IPS-20b (cell line): Measurements from ENCODE around the gene CD151.

Experiments
- H3K27ac ChIP-seq: one replicate; pipeline ENCODE4 v1.5.1; 2013; ENCODE audit warnings: low read length
- H3K27me3 ChIP-seq: 2 replicates; pipeline ENCODE4 v1.6.1; 2013; ENCODE audit warnings: mild to moderate bottlenecking, low read length, inconsistent platforms; ENCODE audit not compliant: insufficient read depth
- H3K36me3 ChIP-seq: 2 replicates; pipeline ENCODE4 v1.6.1; 2013; ENCODE audit warnings: low read depth, mild to moderate bottlenecking, inconsistent platforms, low read length, moderate library complexity; ENCODE audit not compliant: insufficient read depth
- H3K4me1 ChIP-seq: 2 replicates; pipeline ENCODE4 v1.6.1; 2013; ENCODE audit warnings: mild to moderate bottlenecking, control low read depth, inconsistent platforms, low read length, moderate library complexity; ENCODE audit not compliant: insufficient read depth
- H3K4me3 ChIP-seq: 2 replicates; pipeline ENCODE4 v1.5.1; 2013; ENCODE audit warnings: mild to moderate bottlenecking, low read length, inconsistent platforms
- H3K9ac ChIP-seq: 2 replicates; pipeline ENCODE4 v1.6.1; 2013; ENCODE audit warnings: low read depth, mild to moderate bottlenecking, inconsistent platforms, low read length, moderate library complexity
- H3K9me3 ChIP-seq: 2 replicates; pipeline ENCODE4 v1.6.1; 2013; ENCODE audit warnings: mild to moderate bottlenecking, low read depth, low read length, inconsistent platforms; ENCODE audit not compliant: insufficient read depth

The CD151 gene

DNA sequence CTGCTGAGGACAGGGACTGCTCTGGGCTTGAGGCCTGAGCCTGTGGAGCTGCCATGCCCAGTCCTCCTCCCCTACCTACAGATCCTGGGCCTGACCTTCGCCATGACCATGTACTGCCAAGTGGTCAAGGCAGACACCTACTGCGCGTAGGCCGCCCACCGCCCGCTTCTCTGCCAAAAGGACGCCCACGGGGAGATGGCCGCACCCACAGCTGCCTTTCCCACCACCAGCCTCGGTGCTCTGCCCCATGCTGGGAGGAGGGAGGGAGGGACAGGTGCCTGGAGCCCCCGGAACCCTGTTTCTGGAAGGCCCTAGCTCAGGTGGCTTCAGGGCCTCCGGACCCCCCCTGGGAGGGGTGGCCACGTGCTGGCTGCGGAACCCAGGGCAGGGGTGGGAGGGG, 33.7 kb downstream of the CD151 start:
- Histone ChIP-seq H3K9ac (no peak overlapping the region), H3K36me3 (peaks cover 13% of the 10 kb centered on the region; the same call in 1 of the 2 replicates), H3K27me3 (no peaks in the 10 kb centered on the region), H3K4me1 (peaks cover 8% of the 10 kb centered on the region; the same call in 1 of the 2 replicates), H3K9me3 (no peaks in the 10 kb centered on the region), H3K27ac (no peak overlapping the region), H3K4me3 (no peak overlapping the region)

DNA sequence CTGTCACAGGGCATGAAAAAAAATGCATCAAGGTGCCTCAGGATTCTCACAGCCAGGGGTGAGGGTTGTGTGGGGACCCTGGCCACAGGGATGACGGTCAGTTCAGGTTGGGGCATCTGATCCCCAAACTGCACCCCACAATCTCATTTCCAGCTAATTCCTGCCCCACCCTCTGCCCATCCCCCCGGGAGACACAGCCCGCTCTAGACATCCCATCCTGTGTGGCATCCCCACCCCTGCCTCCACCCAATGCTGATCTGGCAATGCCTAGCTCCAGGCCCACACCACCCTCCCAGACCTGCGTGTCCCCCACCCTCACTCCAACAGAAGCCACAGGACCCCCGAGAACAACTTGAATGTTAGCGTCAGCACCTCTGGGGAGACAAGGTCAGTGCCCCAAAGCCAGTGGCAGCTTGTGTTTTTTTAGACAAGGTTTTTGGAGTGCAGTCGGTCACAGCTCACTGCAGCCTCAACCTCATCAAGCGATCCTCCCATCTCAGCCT, 35.2 kb downstream of the CD151 start:
- Histone ChIP-seq H3K9me3 (no peaks in the 10 kb centered on the region), H3K36me3 (peaks cover 13% of the 10 kb centered on the region; the same call in 1 of the 2 replicates), H3K9ac (no peak overlapping the region), H3K4me1 (peaks cover 8% of the 10 kb centered on the region; the same call in 1 of the 2 replicates), H3K27me3 (no peaks in the 10 kb centered on the region; the same call in 1 of the 2 replicates), H3K27ac (no peak overlapping the region), H3K4me3 (no peak overlapping the region)

DNA sequence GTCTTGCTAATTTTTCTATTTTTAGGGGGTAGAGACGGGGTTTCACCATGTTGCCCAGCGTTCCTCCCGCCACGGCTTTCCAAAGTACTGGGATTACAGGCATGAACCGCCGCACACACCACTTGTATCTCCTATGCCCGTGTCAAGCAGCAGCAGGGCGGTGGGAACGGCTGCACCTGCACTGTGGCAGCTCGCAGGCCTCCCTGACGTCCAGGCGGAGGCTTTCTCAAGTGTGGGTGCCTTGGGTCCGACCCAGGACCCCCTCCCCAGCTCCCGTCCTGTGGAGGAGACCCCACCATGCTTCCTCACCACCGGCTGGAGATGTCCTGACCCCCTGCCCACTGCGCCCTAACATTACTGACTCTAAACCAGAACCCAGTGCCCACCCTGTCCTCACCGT, 35.6 kb downstream of the CD151 start:
- H3K9me3 ChIP-seq: no peaks in the 10 kb centered on the region
- peaks cover 5% of the 10 kb centered on the region; the same call in 1 of the 2 replicates for H3K4me1 ChIP-seq
- H3K27me3 ChIP-seq: no peaks in the 10 kb centered on the region; the same call in 1 of the 2 replicates
- no peak overlapping the region for H3K9ac ChIP-seq
- no peak overlapping the region for H3K27ac ChIP-seq
- no peak overlapping the region for H3K4me3 ChIP-seq
- peaks cover 13% of the 10 kb centered on the region; the same call in 1 of the 2 replicates for H3K36me3 ChIP-seq

DNA sequence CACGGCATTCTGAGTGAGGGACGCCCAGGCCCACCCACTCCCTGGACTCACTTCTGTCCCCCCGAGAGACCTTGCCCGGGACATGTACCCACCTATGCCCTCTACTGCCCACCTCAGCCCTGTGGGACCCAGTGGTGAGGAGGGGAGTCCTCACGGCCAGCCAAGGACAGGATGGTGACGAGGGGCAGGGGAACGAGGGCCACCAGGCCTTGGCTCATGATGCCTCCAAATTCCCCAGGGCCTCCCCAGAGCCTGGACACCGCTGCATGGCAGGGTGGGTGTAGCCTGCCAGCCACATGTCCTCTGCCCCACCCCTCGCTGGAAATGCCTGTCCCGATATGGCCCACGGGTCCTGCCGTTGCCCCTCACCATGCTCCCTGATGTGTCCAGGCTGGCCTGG, 36.0 kb downstream of the CD151 start:
- H3K36me3 ChIP-seq: peaks cover 13% of the 10 kb centered on the region; the same call in 1 of the 2 replicates
- H3K9ac ChIP-seq: no peak overlapping the region
- H3K9me3 ChIP-seq: no peaks in the 10 kb centered on the region
- H3K4me3 ChIP-seq: no peak overlapping the region
- peaks cover 1% of the 10 kb centered on the region; the same call in 1 of the 2 replicates for H3K4me1 ChIP-seq
- no peak overlapping the region for H3K27ac ChIP-seq
- H3K27me3 ChIP-seq: no peaks in the 10 kb centered on the region; the same call in 1 of the 2 replicates

DNA sequence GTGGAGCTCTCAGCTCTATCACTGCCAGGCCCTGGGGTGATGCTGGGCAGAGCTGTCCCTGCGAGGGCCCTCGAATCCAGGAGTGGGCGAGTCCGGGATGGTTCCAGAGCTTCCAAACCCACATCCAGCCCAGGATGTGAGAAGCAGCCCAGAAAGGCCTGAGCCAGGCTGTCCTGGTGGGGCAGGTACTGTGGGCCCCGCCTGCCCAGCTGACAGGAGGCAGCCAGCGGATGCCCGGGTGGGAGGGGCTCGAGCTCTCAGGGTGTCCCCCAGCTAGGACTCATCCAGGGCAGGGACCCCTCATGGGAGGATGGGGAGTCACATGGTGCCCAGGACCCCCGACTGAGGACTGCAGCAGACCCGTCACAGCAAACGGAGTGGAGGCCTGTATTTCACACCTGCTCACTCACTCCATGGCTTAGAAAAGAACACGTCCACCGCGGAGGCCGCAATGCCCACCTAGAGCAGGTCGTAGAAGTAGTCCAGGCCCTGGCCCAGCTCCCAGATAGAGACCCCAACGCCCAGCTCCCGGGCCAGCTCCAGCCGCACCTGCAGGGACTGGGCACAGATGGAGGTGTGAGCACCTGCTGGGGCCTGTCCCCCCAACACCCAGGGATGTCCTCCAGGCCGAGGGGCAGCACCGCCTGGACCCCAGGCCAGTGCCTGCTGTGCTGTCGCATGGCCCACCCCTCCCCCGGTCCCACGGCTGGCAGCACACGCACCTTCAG, 36.8 kb downstream of the CD151 start:
- no peaks in the 10 kb centered on the region; the same call in 1 of the 2 replicates for H3K4me1 ChIP-seq
- H3K27me3 ChIP-seq: no peaks in the 10 kb centered on the region; the same call in 1 of the 2 replicates
- H3K9ac ChIP-seq: no peak overlapping the region
- no peaks in the 10 kb centered on the region for H3K9me3 ChIP-seq
- no peak overlapping the region for H3K4me3 ChIP-seq
- H3K36me3 ChIP-seq: peaks cover 16% of the 10 kb centered on the region
- no peak overlapping the region for H3K27ac ChIP-seq

DNA sequence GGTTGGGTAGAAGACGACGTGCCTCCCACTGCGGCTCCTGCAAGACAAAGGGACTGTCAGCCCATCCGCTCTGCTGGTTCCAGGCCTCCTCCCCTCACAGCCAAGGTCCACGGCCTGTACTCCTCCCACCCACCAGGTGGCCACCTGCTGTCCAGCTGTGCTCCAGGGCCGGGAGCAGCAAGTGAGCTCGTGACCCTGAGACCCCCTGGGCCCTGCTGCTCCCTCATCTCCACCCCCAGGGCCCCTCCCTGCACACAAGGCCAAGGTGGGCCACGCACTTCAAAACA, 37.3 kb downstream of the CD151 start:
- no peak overlapping the region for H3K4me3 ChIP-seq
- no peak overlapping the region for H3K9ac ChIP-seq
- H3K36me3 ChIP-seq: peaks cover 19% of the 10 kb centered on the region
- H3K9me3 ChIP-seq: no peaks in the 10 kb centered on the region
- H3K27me3 ChIP-seq: no peaks in the 10 kb centered on the region; the same call in 1 of the 2 replicates
- H3K27ac ChIP-seq: no peak overlapping the region
- H3K4me1 ChIP-seq: no peaks in the 10 kb centered on the region; the same call in 1 of the 2 replicates

DNA sequence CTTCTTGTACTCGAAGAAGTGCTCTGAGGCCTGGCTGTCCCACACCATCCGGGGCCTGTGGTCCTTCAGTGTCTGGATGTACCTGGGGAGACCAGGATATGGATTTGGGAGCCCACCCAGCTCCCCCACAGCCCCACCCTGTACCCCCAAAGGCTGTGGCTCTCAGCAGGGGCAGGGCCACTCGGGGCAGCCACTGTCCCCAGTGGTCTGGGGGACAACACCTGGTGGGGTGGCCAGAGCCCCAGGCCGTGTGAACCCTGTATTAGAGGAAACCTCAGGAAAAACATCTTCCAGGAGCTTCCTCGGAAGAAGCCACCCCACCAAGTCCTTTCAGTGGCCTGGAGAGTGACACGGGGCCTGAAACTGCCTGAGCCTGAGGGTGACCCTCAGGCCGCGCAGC, 37.7 kb downstream of the CD151 start:
- H3K27ac ChIP-seq: no peak overlapping the region
- no peaks in the 10 kb centered on the region for H3K9me3 ChIP-seq
- H3K9ac ChIP-seq: no peak overlapping the region
- H3K27me3 ChIP-seq: no peaks in the 10 kb centered on the region; the same call in 1 of the 2 replicates
- H3K4me1 ChIP-seq: no peaks in the 10 kb centered on the region; the same call in 1 of the 2 replicates
- H3K36me3 ChIP-seq: peaks cover 19% of the 10 kb centered on the region
- no peak overlapping the region for H3K4me3 ChIP-seq

DNA sequence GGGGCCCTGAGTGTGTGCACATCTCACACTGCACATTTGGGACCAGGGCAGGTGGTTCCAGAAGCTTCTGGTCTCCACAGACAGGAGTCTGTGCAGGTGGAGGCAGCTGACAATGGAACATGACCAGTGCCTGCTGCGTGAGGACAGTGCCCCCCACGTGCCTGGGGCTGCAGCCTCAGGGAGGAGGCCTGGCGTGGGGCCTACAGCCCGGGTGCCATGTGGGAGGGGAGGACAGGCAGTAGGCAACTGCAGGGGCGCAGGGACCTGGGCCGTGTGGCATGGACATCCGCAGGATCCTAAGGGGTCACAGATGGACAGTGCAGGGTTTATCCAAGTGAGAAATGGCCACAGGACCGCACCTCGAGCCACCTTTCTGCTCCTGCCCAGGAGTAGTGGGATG, 38.7 kb downstream of the CD151 start:
- no peak overlapping the region for H3K4me3 ChIP-seq
- H3K36me3 ChIP-seq: peaks cover 19% of the 10 kb centered on the region
- H3K27me3 ChIP-seq: no peaks in the 10 kb centered on the region; the same call in 1 of the 2 replicates
- H3K9me3 ChIP-seq: no peaks in the 10 kb centered on the region
- H3K9ac ChIP-seq: no peak overlapping the region
- H3K27ac ChIP-seq: no peak overlapping the region
- no peaks in the 10 kb centered on the region; the same call in 1 of the 2 replicates for H3K4me1 ChIP-seq

DNA sequence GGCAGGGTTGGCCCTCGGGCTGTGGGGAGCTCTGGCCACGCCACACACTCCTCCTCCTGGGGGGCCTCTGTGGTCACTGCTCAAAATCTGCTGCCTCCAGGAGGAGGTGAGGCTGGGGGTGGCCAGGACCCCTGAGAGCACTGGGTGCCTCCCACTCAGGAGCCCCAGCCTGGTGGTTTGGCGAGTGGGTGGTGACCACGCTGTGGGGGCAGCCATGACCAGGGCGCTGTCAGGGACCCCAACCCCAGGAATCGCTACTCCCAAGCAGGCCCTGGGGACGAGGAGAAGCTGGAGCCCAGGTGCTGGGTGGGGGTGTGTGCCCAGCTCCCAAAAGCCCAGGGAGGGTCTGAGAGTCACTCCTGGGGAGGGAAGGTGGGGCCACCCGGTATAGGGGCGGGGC, 40.0 kb downstream of the CD151 start:
- no peaks in the 10 kb centered on the region; the same call in 1 of the 2 replicates for H3K4me1 ChIP-seq
- H3K4me3 ChIP-seq: no peak overlapping the region
- peaks cover 19% of the 10 kb centered on the region for H3K36me3 ChIP-seq
- H3K27me3 ChIP-seq: no peaks in the 10 kb centered on the region; the same call in 1 of the 2 replicates
- no peak overlapping the region for H3K27ac ChIP-seq
- no peaks in the 10 kb centered on the region for H3K9me3 ChIP-seq
- H3K9ac ChIP-seq: no peak overlapping the region

DNA sequence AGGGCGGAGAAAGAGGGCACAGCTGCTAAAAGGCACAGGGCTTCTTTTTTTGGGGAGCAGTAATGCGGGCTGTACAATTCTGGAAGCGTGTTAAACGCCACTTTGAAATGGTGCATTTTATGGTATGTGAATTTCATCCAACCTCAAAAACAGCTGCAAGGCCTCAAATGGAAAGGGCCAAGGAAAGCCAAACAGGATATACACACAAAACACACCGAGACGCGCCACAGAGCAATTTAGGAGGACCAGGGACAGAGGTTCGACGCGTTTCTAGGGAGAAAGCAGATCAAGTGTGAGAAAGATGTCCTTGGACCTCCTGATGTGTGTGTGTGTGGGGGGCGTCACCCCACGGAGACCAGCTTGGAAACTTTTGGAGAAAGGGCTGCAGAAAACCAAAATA, 41.0 kb downstream of the CD151 start:
- Histone ChIP-seq H3K9ac (no peak overlapping the region), H3K4me3 (no peak overlapping the region), H3K4me1 (no peaks in the 10 kb centered on the region; the same call in 1 of the 2 replicates), H3K9me3 (no peaks in the 10 kb centered on the region), H3K27ac (no peak overlapping the region), H3K36me3 (peaks cover 11% of the 10 kb centered on the region), H3K27me3 (no peaks in the 10 kb centered on the region; the same call in 1 of the 2 replicates)

DNA sequence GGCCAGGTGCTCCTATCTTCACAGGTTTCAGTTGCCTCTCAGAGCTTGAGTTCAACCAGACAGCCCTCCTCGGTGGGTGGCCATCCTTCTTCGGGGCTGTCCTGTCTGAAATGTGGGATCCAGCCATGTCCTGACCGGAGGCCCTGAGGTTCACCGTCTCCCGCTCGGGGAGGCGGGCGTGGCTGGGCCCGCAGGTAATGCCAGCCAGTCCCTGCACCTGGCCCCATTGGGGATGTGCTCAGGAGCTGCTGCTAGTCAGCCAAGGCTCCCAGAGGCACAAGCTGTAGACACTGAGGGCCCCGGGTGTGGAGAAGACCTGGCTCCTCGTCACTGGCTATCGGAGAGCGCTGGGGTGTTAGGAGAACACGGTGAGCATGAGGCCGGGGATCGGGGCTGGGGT, 42.5 kb downstream of the CD151 start:
- no peaks in the 10 kb centered on the region; the same call in 1 of the 2 replicates for H3K27me3 ChIP-seq
- no peak overlapping the region for H3K4me3 ChIP-seq
- H3K4me1 ChIP-seq: no peaks in the 10 kb centered on the region; the same call in 1 of the 2 replicates
- H3K9ac ChIP-seq: no peak overlapping the region
- H3K36me3 ChIP-seq: peaks cover 18% of the 10 kb centered on the region
- H3K9me3 ChIP-seq: no peaks in the 10 kb centered on the region
- no peak overlapping the region for H3K27ac ChIP-seq

DNA sequence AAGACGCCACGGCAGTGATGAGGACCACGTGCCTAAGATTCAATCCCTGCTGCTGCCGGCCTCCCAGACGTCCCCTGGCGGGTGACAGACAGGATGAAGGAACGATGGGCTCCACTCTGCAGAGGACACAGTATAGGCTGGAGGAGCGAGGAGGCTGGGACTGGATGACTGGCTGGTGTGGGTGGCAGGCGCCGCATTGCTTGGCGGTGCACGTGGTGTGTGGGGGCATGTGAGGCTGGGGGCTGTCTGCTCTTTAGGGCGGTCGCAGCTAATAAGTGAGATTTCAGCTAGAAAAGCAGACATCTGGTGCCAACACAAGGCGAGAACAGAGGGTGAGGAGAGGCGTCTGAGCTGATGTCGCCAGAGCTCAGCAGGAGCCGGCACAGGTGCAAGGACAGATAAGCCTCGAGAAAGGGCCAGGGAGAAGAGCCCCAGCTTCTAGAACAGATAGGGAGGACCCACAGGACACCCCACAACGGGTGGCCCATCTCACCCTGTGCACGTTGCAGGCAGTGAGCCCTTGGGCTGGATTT, 43.1 kb downstream of the CD151 start:
- H3K9me3 ChIP-seq: no peaks in the 10 kb centered on the region
- no peak overlapping the region for H3K4me3 ChIP-seq
- H3K9ac ChIP-seq: no peak overlapping the region
- H3K27me3 ChIP-seq: no peaks in the 10 kb centered on the region; the same call in 1 of the 2 replicates
- no peaks in the 10 kb centered on the region for H3K4me1 ChIP-seq
- H3K36me3 ChIP-seq: peaks cover 25% of the 10 kb centered on the region
- H3K27ac ChIP-seq: no peak overlapping the region
